Measurements from ENCODE around the gene SHE. TPM values are rescaled to one million over a fixed set of nuclear protein-coding genes. Genes with fewer than 3 reads are reported as not detected.
A peak's percentile ranks its signal among the peaks of the same experiment; 100 is the strongest.

SHE gene
- total RNA-seq, 2 donors from 2014 or later: 5.4 to 29.9 TPM

DNA sequence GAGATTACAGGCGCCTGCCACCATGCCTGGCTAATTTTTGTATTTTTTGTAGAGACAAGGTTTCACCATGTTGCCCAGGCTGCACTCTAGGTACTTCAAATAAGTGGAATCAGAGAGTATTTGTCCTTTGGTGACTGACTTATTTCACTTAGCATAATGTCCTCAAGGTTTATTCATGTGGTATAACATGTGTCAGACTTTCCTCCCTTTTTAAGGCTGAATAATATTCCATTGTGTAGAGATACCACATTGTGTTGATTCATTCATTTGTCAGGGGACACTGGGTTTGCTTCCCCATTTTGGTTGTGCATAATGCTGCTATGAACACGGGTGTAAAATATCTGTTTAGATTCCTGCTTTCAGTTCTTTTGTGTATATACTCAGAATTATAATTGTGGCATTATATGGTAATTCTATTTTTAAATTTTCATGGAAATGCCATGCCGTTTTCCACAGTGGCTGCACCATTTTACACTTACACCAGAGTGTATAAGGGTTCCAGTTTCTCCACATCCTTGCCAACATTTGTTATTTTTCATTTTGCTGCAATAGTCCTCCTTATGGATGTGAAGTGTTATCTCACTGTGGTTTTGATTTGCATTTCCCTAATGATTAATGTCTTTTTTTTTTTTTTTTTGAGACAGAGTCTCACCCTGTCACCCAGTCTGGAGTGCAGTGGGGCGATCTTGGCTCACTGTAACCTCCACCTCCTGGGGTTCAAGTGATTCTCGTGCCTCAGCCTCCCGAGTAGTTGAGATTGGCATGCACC lies 62.0 kb downstream of the SHE start:
- DNase-seq (ENCODE audit: low spot score): no peak
- H3K36me3 ChIP-seq: peaks cover 0 to under 1% of the 10 kb centered on the region in 2 donors
- H3K4me3 ChIP-seq: no peak overlapping the region
- intact Hi-C loops (cut with DNase I): no loop called here
- no peaks in the 10 kb centered on the region for H3K9me3 ChIP-seq
- no peak overlapping the region for H3K27ac ChIP-seq
- TF ChIP-seq POLR2A (IDR thresholded peaks at IDR 0.05) (no peak), POLR2AphosphoS5 (IDR thresholded peaks at IDR 0.05) (no peak)
- TF ChIP-seq, protein P1, sequence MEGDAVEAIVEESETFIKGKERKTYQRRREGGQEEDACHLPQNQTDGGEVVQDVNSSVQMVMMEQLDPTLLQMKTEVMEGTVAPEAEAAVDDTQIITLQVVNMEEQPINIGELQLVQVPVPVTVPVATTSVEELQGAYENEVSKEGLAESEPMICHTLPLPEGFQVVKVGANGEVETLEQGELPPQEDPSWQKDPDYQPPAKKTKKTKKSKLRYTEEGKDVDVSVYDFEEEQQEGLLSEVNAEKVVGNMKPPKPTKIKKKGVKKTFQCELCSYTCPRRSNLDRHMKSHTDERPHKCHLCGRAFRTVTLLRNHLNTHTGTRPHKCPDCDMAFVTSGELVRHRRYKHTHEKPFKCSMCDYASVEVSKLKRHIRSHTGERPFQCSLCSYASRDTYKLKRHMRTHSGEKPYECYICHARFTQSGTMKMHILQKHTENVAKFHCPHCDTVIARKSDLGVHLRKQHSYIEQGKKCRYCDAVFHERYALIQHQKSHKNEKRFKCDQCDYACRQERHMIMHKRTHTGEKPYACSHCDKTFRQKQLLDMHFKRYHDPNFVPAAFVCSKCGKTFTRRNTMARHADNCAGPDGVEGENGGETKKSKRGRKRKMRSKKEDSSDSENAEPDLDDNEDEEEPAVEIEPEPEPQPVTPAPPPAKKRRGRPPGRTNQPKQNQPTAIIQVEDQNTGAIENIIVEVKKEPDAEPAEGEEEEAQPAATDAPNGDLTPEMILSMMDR (IDR thresholded peaks at IDR 0.05): no peak
- 90% methylated on average over 6 of the region's 6 CpGs for WGBS
- no peaks in the 10 kb centered on the region for H3K27me3 ChIP-seq (replicated peaks; ENCODE audit: insufficient read depth)
- no peaks in the 10 kb centered on the region for H3K4me1 ChIP-seq (replicated peaks)

DNA sequence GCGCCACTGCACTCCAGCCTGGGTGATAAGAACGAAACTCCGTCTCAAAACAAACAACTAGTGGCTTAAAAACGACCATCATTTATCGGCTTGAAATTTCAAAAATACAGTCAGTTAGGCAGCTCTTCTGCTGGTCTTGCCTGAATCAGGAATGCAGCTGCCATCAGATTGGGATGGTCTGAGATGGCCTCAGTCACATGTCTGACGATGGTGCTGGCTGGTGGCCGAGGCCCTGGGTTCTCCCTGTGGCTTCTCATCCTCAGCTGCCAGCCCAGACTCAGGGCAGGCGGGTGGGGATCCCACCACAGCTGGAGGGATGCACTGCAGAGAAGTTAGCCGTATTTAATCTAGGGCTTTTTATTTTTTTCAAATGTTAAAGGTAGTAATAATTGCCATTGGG lies 65.8 kb downstream of the SHE start:
- H3K27ac ChIP-seq: no peak overlapping the region

GRCh38 chr1:154435599-154436200 lies 66.5 kb downstream of the SHE start:
- Histone ChIP-seq H3K9me3 (no peaks in the 10 kb centered on the region), H3K27me3 (replicated peaks; ENCODE audit: insufficient read depth) (no peaks in the 10 kb centered on the region), H3K27ac (no peak overlapping the region), H3K4me1 (replicated peaks) (peaks cover 5% of the 10 kb centered on the region), H3K36me3 (peaks cover 0 to 4% of the 10 kb centered on the region in 2 donors), H3K4me3 (no peak overlapping the region)
- DNase-seq (ENCODE audit: low spot score): no peak
- TF ChIP-seq, protein P1 (IDR thresholded peaks at IDR 0.05): no peak
- TF ChIP-seq POLR2A (IDR thresholded peaks at IDR 0.05): no peak
- no peak for TF ChIP-seq POLR2AphosphoS5 (IDR thresholded peaks at IDR 0.05)
- 93% methylated on average over 15 of the region's 15 CpGs for WGBS
- intact Hi-C loops (cut with DNase I): no loop called here

More for the DNA sequence above, 65.8 kb downstream of the SHE start:
- Histone ChIP-seq H3K4me3 (no peak overlapping the region), H3K36me3 (peaks cover 0 to 4% of the 10 kb centered on the region in 2 donors), H3K9me3 (no peaks in the 10 kb centered on the region), H3K4me1 (replicated peaks) (peaks cover 5% of the 10 kb centered on the region), H3K27me3 (replicated peaks; ENCODE audit: insufficient read depth) (no peaks in the 10 kb centered on the region)
- 86% methylated on average over 9 of the region's 9 CpGs for WGBS
- no peak for TF ChIP-seq POLR2AphosphoS5 (IDR thresholded peaks at IDR 0.05)
- TF ChIP-seq, protein P1 (IDR thresholded peaks at IDR 0.05): no peak
- DNase-seq (ENCODE audit: low spot score): no peak
- intact Hi-C loops (cut with DNase I): no loop called here

- WGBS: 31% methylated on average over 18 of the region's 18 CpGs
- peaks cover 6% of the 10 kb centered on the region for H3K4me1 ChIP-seq (replicated peaks)
Measured at GRCh38 chr1:154434346-154435085, 67.7 kb downstream of the SHE start.

GRCh38 chr1:154433161-154433764 lies 68.9 kb downstream of the SHE start:
- TF ChIP-seq, protein P1 (IDR thresholded peaks at IDR 0.05): no peak
- TF ChIP-seq POLR2AphosphoS5 (IDR thresholded peaks at IDR 0.05) (no peak), POLR2A (IDR thresholded peaks at IDR 0.05) (no peak)
- no peak for DNase-seq (ENCODE audit: low spot score)
- 85% methylated on average over 9 of the region's 9 CpGs for WGBS
- intact Hi-C loops (cut with DNase I): no loop called here
- H3K36me3 ChIP-seq: peaks cover 0 to 4% of the 10 kb centered on the region in 2 donors
- H3K9me3 ChIP-seq: no peaks in the 10 kb centered on the region
- H3K27ac ChIP-seq: peak overlapping the region; percentile 11 to 21
- no peak overlapping the region for H3K4me3 ChIP-seq
- H3K27me3 ChIP-seq (replicated peaks; ENCODE audit: insufficient read depth): no peaks in the 10 kb centered on the region
- H3K4me1 ChIP-seq (replicated peaks): peaks cover 17% of the 10 kb centered on the region

More at GRCh38 chr1:154434346-154435085, 67.7 kb downstream of the SHE start:
- DNase-seq (ENCODE audit: low spot score): peak; percentile 80
- no peaks in the 10 kb centered on the region for H3K9me3 ChIP-seq
- H3K27me3 ChIP-seq (replicated peaks; ENCODE audit: insufficient read depth): no peaks in the 10 kb centered on the region
- intact Hi-C loops (cut with DNase I): no loop called here
- H3K4me3 ChIP-seq: no peak overlapping the region
- TF ChIP-seq POLR2A (IDR thresholded peaks at IDR 0.05) (no peak), POLR2AphosphoS5 (IDR thresholded peaks at IDR 0.05) (peak; percentile 77)
- H3K27ac ChIP-seq: peak overlapping the region; percentile 69 to 70
- H3K36me3 ChIP-seq: peaks cover 0 to 4% of the 10 kb centered on the region in 2 donors
